HepG2 (cell line): ENCODE measurements around the gene SINHCAF. TPM values are rescaled to one million over a fixed set of nuclear protein-coding genes. Genes with fewer than 3 reads are reported as not detected.

ENCODE experiments used
- AKAP8 ChIP-seq: sonication (generic); formaldehyde crosslinking; IDR thresholded peaks from 2 replicates; pipeline ENCODE4 v1.5.1; 2020; ENCODE audit warnings: mild to moderate bottlenecking, missing genetic modification reagents
- CHD4 ChIP-seq: fragments of 200-600 bp; sonication (generic); IDR thresholded peaks from 2 replicates; pipeline ENCODE4 v1.7.0; 2017; ENCODE audit warnings: mild to moderate bottlenecking, low read length, borderline replicate concordance
- FOXP1 ChIP-seq, 2 experiments: fragments of 450-650 bp in 1 of 2; IDR thresholded peaks; 2 replicates each; pipeline ENCODE4 v1.6.1; 2017 to 2018; ENCODE audit warnings: antibody characterized with exemption in 1 of 2
- GTF3A ChIP-seq: sonication (generic); formaldehyde crosslinking; conservative IDR thresholded peaks from 2 replicates; pipeline ENCODE4 v1.4.0; 2020; ENCODE audit warnings: mild to moderate bottlenecking, missing genetic modification reagents
- HDAC2 ChIP-seq: sonication (generic); formaldehyde crosslinking; IDR thresholded peaks from 2 replicates; pipeline ENCODE4 v1.4.0; 2020; ENCODE audit warnings: missing genetic modification reagents
- HES4 ChIP-seq: sonication (generic); formaldehyde crosslinking; IDR thresholded peaks from 2 replicates; pipeline ENCODE4 v1.9.0; 2021; ENCODE audit warnings: mild to moderate bottlenecking, missing genetic modification reagents, borderline replicate concordance
- HINFP ChIP-seq: sonication (generic); formaldehyde crosslinking; IDR thresholded peaks from 2 replicates; pipeline ENCODE4 v1.4.0; 2020; ENCODE audit warnings: low read depth, mild to moderate bottlenecking, missing genetic modification reagents
- HMG20B ChIP-seq: conservative IDR thresholded peaks from 2 replicates; pipeline ENCODE4 v1.6.1; 2016; ENCODE audit warnings: missing genetic modification reagents, missing compliant biosample characterization
- MATR3 ChIP-seq: sonication (generic); formaldehyde crosslinking; IDR thresholded peaks from 2 replicates; pipeline ENCODE4 v1.4.0; 2020; ENCODE audit warnings: missing genetic modification reagents
- MBNL3 ChIP-seq: fragments of 250-450 bp; sonication (Bioruptor Pico); conservative IDR thresholded peaks from 2 replicates; pipeline ENCODE4 v1.8.0; 2022; ENCODE audit warnings: mild to moderate bottlenecking, inconsistent platforms
- NCOA5 ChIP-seq: sonication (generic); formaldehyde crosslinking; IDR thresholded peaks from 2 replicates; pipeline ENCODE4 v1.4.0; 2020; ENCODE audit warnings: missing genetic modification reagents
- NONO ChIP-seq, 2 experiments: fragments of 450-650 bp in 1 of 2; sonication (generic) in 1 of 2; formaldehyde crosslinking in 1 of 2; IDR thresholded peaks in 1 of 2; conservative IDR thresholded peaks in 1 of 2; 2 replicates each; pipeline versions ENCODE4 v1.6.1 to v1.8.0; 2017 to 2022; ENCODE audit warnings: mild to moderate bottlenecking in 1 of 2, missing genetic modification reagents in 1 of 2, moderate library complexity in 1 of 2
- POLR2AphosphoS5 ChIP-seq: IDR thresholded peaks from 2 replicates; pipeline ENCODE4 v1.6.1; 2012; ENCODE audit warnings: low read depth, low read length
- TOE1 ChIP-seq: sonication (generic); formaldehyde crosslinking; IDR thresholded peaks from 2 replicates; pipeline ENCODE4 v1.4.0; 2020; ENCODE audit warnings: mild to moderate bottlenecking, missing genetic modification reagents
- TRIM24 ChIP-seq: sonication (generic); formaldehyde crosslinking; IDR thresholded peaks from 2 replicates; pipeline ENCODE4 v1.8.0; 2022; ENCODE audit warnings: mild to moderate bottlenecking, missing genetic modification reagents
- XRCC5 ChIP-seq: fragments of 200-400 bp; formaldehyde crosslinking; optimal IDR thresholded peaks from 2 replicates; pipeline ENCODE3; 2017; ENCODE audit warnings: mild to moderate bottlenecking, low read length
- ZBTB37 ChIP-seq: sonication (generic); formaldehyde crosslinking; IDR thresholded peaks from 2 replicates; pipeline ENCODE4 v1.4.0; 2020; ENCODE audit warnings: mild to moderate bottlenecking, missing genetic modification reagents
- ZC3H13 ChIP-seq: sonication (generic); formaldehyde crosslinking; IDR thresholded peaks from 2 replicates; pipeline ENCODE4 v1.8.1; 2023; ENCODE audit warnings: mild to moderate bottlenecking, missing genetic modification reagents, moderate library complexity
- ZKSCAN1 ChIP-seq: fragments of 150-350 bp; IDR thresholded peaks from 2 replicates; pipeline ENCODE4 v1.6.1; 2014; ENCODE audit warnings: low read length
- ZNF329 ChIP-seq: sonication (generic); formaldehyde crosslinking; IDR thresholded peaks from 2 replicates; pipeline ENCODE4 v1.9.0; 2021; ENCODE audit warnings: low read depth, mild to moderate bottlenecking, missing genetic modification reagents
- ZNF782 ChIP-seq: sonication (generic); formaldehyde crosslinking; IDR thresholded peaks from 2 replicates; pipeline ENCODE4 v1.4.0; 2020; ENCODE audit warnings: missing genetic modification reagents, mild to moderate bottlenecking, borderline replicate concordance
- ZNF800 ChIP-seq: sonication (generic); formaldehyde crosslinking; IDR thresholded peaks from 2 replicates; pipeline ENCODE4 v1.4.0; 2020; ENCODE audit warnings: missing genetic modification reagents
- ZNF883 ChIP-seq: sonication (generic); formaldehyde crosslinking; IDR thresholded peaks from 2 replicates; pipeline ENCODE4 v1.5.1; 2020; ENCODE audit warnings: mild to moderate bottlenecking, missing genetic modification reagents; ENCODE audit errors: not compliant biosample characterization
- polyA plus RNA-seq, 8 experiments: library from polyadenylated mRNA; depleted of rRNA in 3 of 8; stranded (reverse) in 7 of 8; unstranded in 1 of 8; fragments of >200 nt; fragmentation: Illumina TruSeq in 4 of 8; extraction: Trizol in 4 of 8; gene quantifications; 2 replicates each; pipeline versions ENCODE4 v1.2.1 to v1.2.3, GENCODE V29; 2011 to 2016; ENCODE audit warnings: low read depth in 4 of 8, missing spikeins in 1 of 8, mixed read lengths in 1 of 8; ENCODE audit not compliant: insufficient read depth in 1 of 8
- total RNA-seq, 5 experiments: library from RNA; depleted of rRNA; stranded (reverse); fragments of >200 nt; fragmentation: Illumina TruSeq; extraction: Trizol; gene quantifications; 2 replicates each; pipeline ENCODE4 v1.2.3, GENCODE V29; 2016; ENCODE audit warnings: low read depth in 1 of 5
- TF ChIP-seq, protein P1 (sequence below): sonication (generic); formaldehyde crosslinking; IDR thresholded peaks from 2 replicates; pipeline ENCODE4 v1.5.0; 2020; ENCODE audit warnings: missing genetic modification reagents

Gene SINHCAF
- total and polyA plus RNA-seq, 2 of the 13 experiments (the other 11 are each of a cell fraction or from before 2014, with no cell fraction given) = 54.6 to 97.8 TPM

DNA sequence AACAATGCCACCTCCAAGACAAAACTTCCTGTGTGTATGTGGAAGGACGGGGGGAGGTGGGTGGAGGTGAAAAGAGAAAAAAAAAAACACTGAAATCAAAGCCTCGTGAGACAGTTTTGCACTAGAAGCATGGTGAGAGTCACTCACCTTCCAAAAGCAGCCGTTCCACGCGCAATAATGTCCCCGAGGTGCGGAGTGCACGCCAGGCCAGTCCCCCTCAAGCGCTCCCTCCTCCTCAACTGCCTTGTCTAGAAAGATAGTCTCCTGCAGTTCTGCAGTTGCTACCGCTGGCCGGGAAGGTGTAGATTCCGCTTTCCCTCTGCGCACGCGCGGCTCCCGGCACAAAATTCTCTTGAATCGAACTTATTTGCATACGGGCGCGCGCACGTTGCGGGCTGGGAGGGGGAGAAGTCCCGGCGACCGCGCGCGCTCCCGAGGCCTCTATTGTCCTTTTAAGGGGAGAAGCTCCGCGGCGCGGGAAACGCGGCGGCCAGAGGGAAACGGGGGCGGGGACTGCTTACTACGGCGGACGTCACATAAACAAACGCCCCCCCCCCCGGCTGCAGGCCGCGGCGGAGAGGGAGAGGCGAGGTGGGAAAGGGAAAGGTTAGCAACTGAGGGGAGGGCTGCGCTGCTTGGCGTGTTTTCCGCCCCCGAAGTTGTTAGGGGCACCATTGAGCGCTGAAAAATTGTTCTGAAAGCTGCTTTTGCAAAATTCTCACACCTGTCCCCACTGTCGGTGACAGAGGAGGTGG is at the start of gene SINHCAF (continued):
- TF ChIP-seq TOE1 (CRISPR knock-in tag) (no peak), POLR2AphosphoS5 (peak; percentile 98), MBNL3 (CRISPR knock-in tag) (no peak), ZBTB37 (CRISPR knock-in tag) (no peak), HMG20B (CRISPR knock-in tag) (no peak), ZC3H13 (CRISPR knock-in tag) (no peak), TRIM24 (CRISPR knock-in tag) (no peak), AKAP8 (CRISPR knock-in tag) (no peak), HINFP (CRISPR knock-in tag) (0 out of 2 replicates have a peak, but pooled peaks have one; percentile 55), ZNF800 (CRISPR knock-in tag) (peak; percentile 26; the same call in 1 of the 2 replicates), HDAC2 (CRISPR knock-in tag) (no peak; the same call in 1 of the 2 replicates), ZNF782 (0 out of 2 replicates have a peak, but pooled peaks have one; percentile 4), ZNF883 (CRISPR knock-in tag) (no peak), MATR3 (CRISPR knock-in tag) (no peak), XRCC5 (no peak), NCOA5 (CRISPR knock-in tag) (no peak), NONO (IDR thresholded peaks at IDR 0.05) (no peak), NONO (CRISPR knock-in tag; conservative IDR thresholded peaks at IDR 0.05) (peak; percentile 49; the same call in 1 of the 2 replicates), ZNF329 (CRISPR knock-in tag) (no peak), HES4 (no peak), CHD4 (no peak), GTF3A (no peak), ZKSCAN1 (no peak), FOXP1 (IDR thresholded peaks at IDR 0.05) (peak; percentile 34; the same call in 1 of the 2 replicates), FOXP1 (CRISPR knock-in tag; IDR thresholded peaks at IDR 0.05) (peak; percentile 54)
- TF ChIP-seq, protein P1, sequence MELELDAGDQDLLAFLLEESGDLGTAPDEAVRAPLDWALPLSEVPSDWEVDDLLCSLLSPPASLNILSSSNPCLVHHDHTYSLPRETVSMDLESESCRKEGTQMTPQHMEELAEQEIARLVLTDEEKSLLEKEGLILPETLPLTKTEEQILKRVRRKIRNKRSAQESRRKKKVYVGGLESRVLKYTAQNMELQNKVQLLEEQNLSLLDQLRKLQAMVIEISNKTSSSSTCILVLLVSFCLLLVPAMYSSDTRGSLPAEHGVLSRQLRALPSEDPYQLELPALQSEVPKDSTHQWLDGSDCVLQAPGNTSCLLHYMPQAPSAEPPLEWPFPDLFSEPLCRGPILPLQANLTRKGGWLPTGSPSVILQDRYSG (CRISPR knock-in tag) = no peak
